Spleen (tissue), 11 donors: ENCODE data around the gene KIAA1328. TPM values are rescaled to one million over a fixed set of nuclear protein-coding genes. Genes with fewer than 3 reads are reported as not detected.

Source experiments
- DNase-seq: peaks from one replicate; pipeline ENCODE4 v3.0.0-alpha.2; 2020
- H3K27ac ChIP-seq, 8 donors: fragments of 200-600 bp; sonication (generic) in 7 of 8; 1 replicate in 4 of 8; 2 replicates in 4 of 8; pipeline versions ENCODE4 v1.5.0 to v1.8.0; 2016 to 2021; ENCODE audit warnings: inconsistent platforms in 4 of 8, mild to moderate bottlenecking in 4 of 8, moderate library complexity in 1 of 8
- H3K27me3 ChIP-seq, 7 donors: fragments of 200-600 bp; sonication (generic) in 6 of 7; replicated peaks in 1 of 7; 1 replicate in 4 of 7; 2 replicates in 3 of 7; pipeline versions ENCODE4 v1.5.0 to v1.8.0; 2016 to 2021; ENCODE audit warnings: inconsistent platforms in 3 of 7, mild to moderate bottlenecking in 1 of 7
- H3K36me3 ChIP-seq, 6 donors: fragments of 200-600 bp; sonication (generic) in 5 of 6; 1 replicate in 4 of 6; 2 replicates in 2 of 6; pipeline versions ENCODE4 v1.5.0 to v1.8.0; 2016 to 2021; ENCODE audit warnings: inconsistent platforms in 2 of 6
- H3K4me1 ChIP-seq, 6 donors: fragments of 200-600 bp; sonication (generic) in 5 of 6; 1 replicate in 3 of 6; 2 replicates in 3 of 6; pipeline versions ENCODE4 v1.5.0 to v1.8.0; 2016 to 2021; ENCODE audit warnings: inconsistent platforms in 3 of 6
- H3K4me3 ChIP-seq, 8 donors: fragments of 200-600 bp; sonication (generic) in 7 of 8; 1 replicate in 4 of 8; 2 replicates in 4 of 8; pipeline versions ENCODE4 v1.5.0 to v1.8.0; 2016 to 2021; ENCODE audit warnings: inconsistent platforms in 4 of 8, mild to moderate bottlenecking in 4 of 8, moderate library complexity in 2 of 8
- H3K9me3 ChIP-seq, 8 donors: fragments of 200-600 bp; sonication (generic) in 7 of 8; 1 replicate in 4 of 8; 2 replicates in 4 of 8; pipeline versions ENCODE4 v1.5.0 to v1.8.0; 2016 to 2021; ENCODE audit warnings: inconsistent platforms in 4 of 8
- CTCF ChIP-seq, 11 experiments: fragments of 200-600 bp in 7 of 11; fragments of 450-650 bp in 4 of 11; sonication (generic) in 4 of 11; IDR thresholded peaks in 8 of 11; conservative IDR thresholded peaks in 3 of 11; 1 replicate in 7 of 11; 2 replicates in 4 of 11; pipeline versions ENCODE4 v1.4.0 to v1.8.0; 2016 to 2021; ENCODE audit warnings: antibody characterized with exemption in 11 of 11, inconsistent platforms in 4 of 11, mild to moderate bottlenecking in 1 of 11
- POLR2A ChIP-seq, 3 donors: fragments of 450-650 bp; IDR thresholded peaks; one replicate each; pipeline ENCODE4 v1.5.1; 2017; ENCODE audit warnings: antibody characterized with exemption in 3 of 3, mild to moderate bottlenecking in 1 of 3
- POLR2AphosphoS5 ChIP-seq, 3 donors: sonication (generic); formaldehyde crosslinking; IDR thresholded peaks; one replicate each; pipeline ENCODE4 v1.5.1; 2017; ENCODE audit warnings: antibody characterized with exemption in 3 of 3
- WGBS, 5 donors: extraction: QIAGEN DNeasy Blood & Tissue Kit in 3 of 5; methylation state at CpG; one replicate each; pipeline versions ENCODE4 v1.1.5 to v1.1.7; 2013 to 2018; 5-methylcytosine and 5-hydroxymethylcytosine counted together
- intact Hi-C: fragments of 100-400 bp; cut with DNase I; formaldehyde crosslinking; loops from one replicate; pipeline ENCODE4 v1.15.0; 2023; ENCODE audit warnings: low total_unique reads
- polyA plus RNA-seq, 3 donors: library from polyadenylated mRNA; stranded (reverse); fragments of 200-250 nt; gene quantifications; one replicate each; pipeline ENCODE4 v1.2.1, GENCODE V29; 2013
- total RNA-seq, 7 donors: library from RNA; depleted of rRNA in 3 of 7; stranded (reverse); fragments of >200 nt in 3 of 7; fragmentation: NEBNext Ultra II Directional in 4 of 7; extraction: Animal tissue kit (Norgen Biotek cat#: 25700) in 4 of 7; gene quantifications; one replicate each; pipeline versions ENCODE4 v1.1.0 to v1.2.1, GENCODE V29; 2016 to 2021
- donor health status: healthy with polysubstance abuse.
- donor health status: DM: no; HTN: no; CAD: no; lungs with moderate emphysema.
- donor health status: DM: no; HTN: no; CAD: no.
- donor health status: Bipolar disorder and iron deficiency.
- donor health status: healthy.
- donor health status: DM: no; HTN: no; CAD: no.
- donor health status: DM: yes; HTN: yes; CAD: no.

Gene KIAA1328
- total and polyA plus RNA-seq, 10 donors, result 1.9 to 27.1 (median 14.9) TPM

DNA sequence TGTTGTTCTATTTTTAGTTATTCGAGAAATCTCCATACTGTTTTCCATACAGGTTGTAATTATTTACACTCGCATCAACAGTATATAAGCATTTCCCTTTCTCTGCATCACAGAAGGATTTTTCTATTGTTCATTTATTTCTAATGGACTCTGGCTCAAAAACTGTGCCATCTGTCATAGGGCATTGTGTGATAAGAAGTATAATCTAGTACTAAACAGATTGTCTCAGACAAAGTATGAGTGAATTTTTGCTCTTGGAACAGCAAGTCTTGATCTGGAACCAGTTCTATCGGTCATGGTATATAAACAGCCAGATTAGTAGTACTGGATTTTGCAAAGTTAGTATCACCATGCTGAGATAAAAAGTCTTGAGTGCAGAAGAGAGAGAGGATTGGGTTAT, 145.8 kb downstream of the KIAA1328 start:
- no peak overlapping the region for H3K27ac ChIP-seq
- WGBS, 5 donors, result 93 to 97% (median 97%) methylated on average over 3 of the region's 3 CpGs
- intact Hi-C loops, result no loop called here

DNA sequence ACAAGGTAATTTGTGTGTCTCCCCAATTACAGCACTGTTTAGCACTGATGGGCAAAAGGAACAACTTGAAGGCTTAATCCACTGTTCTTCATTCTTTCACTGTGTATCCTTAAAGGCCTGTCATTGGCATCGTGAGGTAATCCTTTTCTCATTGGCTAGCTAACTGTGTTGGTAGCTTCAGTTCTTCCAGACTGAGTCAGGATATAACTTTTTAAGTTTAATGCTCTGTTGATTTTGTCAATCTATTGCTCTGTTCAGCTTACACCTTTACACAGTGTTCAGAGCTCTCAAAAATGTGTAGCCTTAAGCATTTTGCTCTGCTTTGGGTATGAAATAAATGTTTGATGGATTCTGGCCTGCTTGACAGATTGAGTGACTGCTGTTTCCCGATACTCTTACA, 148.2 kb downstream of the KIAA1328 start:
- H3K36me3 ChIP-seq, result peaks cover 0 to 24% (median 2%) of the 10 kb centered on the region in 6 donors
- no peaks in the 10 kb centered on the region for H3K4me1 ChIP-seq
- 91 to 100% (median 92%) methylated on average over 2 of the region's 2 CpGs for WGBS, 5 donors
- H3K9me3 ChIP-seq, result peaks cover 0 to 25% (median 11%) of the 10 kb centered on the region in 8 donors
- no peaks in the 10 kb centered on the region for H3K27me3 ChIP-seq
- TF ChIP-seq POLR2AphosphoS5 (IDR thresholded peaks at IDR 0.05) (no peak), POLR2A (IDR thresholded peaks at IDR 0.05) (no peak), CTCF (IDR thresholded peaks at IDR 0.05 in 8 of 11, conservative IDR thresholded peaks at IDR 0.05 in 3 of 11) (no peak)
- no peak for DNase-seq
- intact Hi-C loops, result no loop called here
- no peak overlapping the region for H3K4me3 ChIP-seq
- no peak overlapping the region for H3K27ac ChIP-seq

More for the DNA sequence above, 145.8 kb downstream of the KIAA1328 start:
- no peak for TF ChIP-seq CTCF (IDR thresholded peaks at IDR 0.05 in 8 of 11, conservative IDR thresholded peaks at IDR 0.05 in 3 of 11)
- TF ChIP-seq POLR2A (IDR thresholded peaks at IDR 0.05), result no peak
- TF ChIP-seq POLR2AphosphoS5 (IDR thresholded peaks at IDR 0.05), result no peak
- H3K4me1 ChIP-seq, result no peaks in the 10 kb centered on the region
- H3K27me3 ChIP-seq, result no peaks in the 10 kb centered on the region
- no peak overlapping the region for H3K4me3 ChIP-seq
- peaks cover 0 to 42% (median 30%) of the 10 kb centered on the region in 8 donors for H3K9me3 ChIP-seq
- peaks cover 0 to 17% (median 2%) of the 10 kb centered on the region in 6 donors for H3K36me3 ChIP-seq
- no peak for DNase-seq

DNA sequence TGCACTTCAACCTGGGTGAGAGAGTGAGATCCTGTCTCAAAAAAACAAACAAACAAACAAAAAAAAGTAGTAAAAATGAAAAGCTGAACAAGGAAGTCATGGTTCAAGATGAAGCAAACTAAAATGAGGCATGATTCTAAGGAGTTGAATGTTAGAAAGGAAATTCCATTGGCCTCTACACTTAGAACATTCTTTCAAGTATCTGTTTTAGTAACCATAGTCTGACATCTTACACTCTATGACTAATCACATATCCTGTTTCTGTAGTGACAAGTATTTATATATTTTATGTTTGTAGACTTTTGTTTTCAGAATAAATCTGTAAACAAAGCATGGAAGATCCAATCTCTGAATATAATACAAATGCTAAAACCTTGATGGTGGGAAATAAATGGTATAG, 164.1 kb downstream of the KIAA1328 start:
- no peaks in the 10 kb centered on the region for H3K27me3 ChIP-seq
- TF ChIP-seq CTCF (IDR thresholded peaks at IDR 0.05 in 8 of 11, conservative IDR thresholded peaks at IDR 0.05 in 3 of 11), result no peak
- TF ChIP-seq POLR2A (IDR thresholded peaks at IDR 0.05), result no peak
- no peak for TF ChIP-seq POLR2AphosphoS5 (IDR thresholded peaks at IDR 0.05)
- no peak overlapping the region for H3K4me3 ChIP-seq
- H3K4me1 ChIP-seq, result no peaks in the 10 kb centered on the region
- intact Hi-C loops, result no loop called here
- peaks cover 0 to 35% (median 25%) of the 10 kb centered on the region in 8 donors for H3K9me3 ChIP-seq
- H3K27ac ChIP-seq, result no peak overlapping the region
- H3K36me3 ChIP-seq, result peaks cover 0 to 13% (median under 1%) of the 10 kb centered on the region in 6 donors
- DNase-seq, result no peak

- TF ChIP-seq POLR2A (IDR thresholded peaks at IDR 0.05), result no peak
- no peak for TF ChIP-seq CTCF (IDR thresholded peaks at IDR 0.05 in 8 of 11, conservative IDR thresholded peaks at IDR 0.05 in 3 of 11)
- TF ChIP-seq POLR2AphosphoS5 (IDR thresholded peaks at IDR 0.05), result no peak
- H3K4me3 ChIP-seq, result no peak overlapping the region
- H3K27ac ChIP-seq, result no peak overlapping the region
- H3K27me3 ChIP-seq, result no peaks in the 10 kb centered on the region
- no peaks in the 10 kb centered on the region for H3K4me1 ChIP-seq
- DNase-seq, result no peak
- intact Hi-C loops, result no loop called here
- H3K36me3 ChIP-seq, result no peaks in the 10 kb centered on the region
- peaks cover 0 to 15% (median under 1%) of the 10 kb centered on the region in 8 donors for H3K9me3 ChIP-seq
Measured at GRCh38 chr18:37006742-37007141, 177.8 kb downstream of the KIAA1328 start.
